ENCODE results near the gene PAK6.

PAK6 gene

GRCh38 chr15:40232625-40233070 lies 6.2 kb upstream of the PAK6 start:
- no peaks in the 10 kb centered on the region for H3K27me3 ChIP-seq (ENCODE audit: insufficient read depth, low read length)
- no peak overlapping the region for H3K27ac ChIP-seq (ENCODE audit: low read depth, low read length, poor library complexity, severe bottlenecking)
- peaks cover 42% of the 10 kb centered on the region for H3K36me3 ChIP-seq (ENCODE audit: insufficient read depth, low read length)
- H3K4me1 ChIP-seq (ENCODE audit: insufficient read depth, low read length, severe bottlenecking): peaks cover 10% of the 10 kb centered on the region
- TF ChIP-seq EZH2 (IDR thresholded peaks at IDR 0.05; ENCODE audit: borderline replicate concordance, low read length): no peak
- TF ChIP-seq, protein P1, sequence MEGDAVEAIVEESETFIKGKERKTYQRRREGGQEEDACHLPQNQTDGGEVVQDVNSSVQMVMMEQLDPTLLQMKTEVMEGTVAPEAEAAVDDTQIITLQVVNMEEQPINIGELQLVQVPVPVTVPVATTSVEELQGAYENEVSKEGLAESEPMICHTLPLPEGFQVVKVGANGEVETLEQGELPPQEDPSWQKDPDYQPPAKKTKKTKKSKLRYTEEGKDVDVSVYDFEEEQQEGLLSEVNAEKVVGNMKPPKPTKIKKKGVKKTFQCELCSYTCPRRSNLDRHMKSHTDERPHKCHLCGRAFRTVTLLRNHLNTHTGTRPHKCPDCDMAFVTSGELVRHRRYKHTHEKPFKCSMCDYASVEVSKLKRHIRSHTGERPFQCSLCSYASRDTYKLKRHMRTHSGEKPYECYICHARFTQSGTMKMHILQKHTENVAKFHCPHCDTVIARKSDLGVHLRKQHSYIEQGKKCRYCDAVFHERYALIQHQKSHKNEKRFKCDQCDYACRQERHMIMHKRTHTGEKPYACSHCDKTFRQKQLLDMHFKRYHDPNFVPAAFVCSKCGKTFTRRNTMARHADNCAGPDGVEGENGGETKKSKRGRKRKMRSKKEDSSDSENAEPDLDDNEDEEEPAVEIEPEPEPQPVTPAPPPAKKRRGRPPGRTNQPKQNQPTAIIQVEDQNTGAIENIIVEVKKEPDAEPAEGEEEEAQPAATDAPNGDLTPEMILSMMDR (IDR thresholded peaks at IDR 0.05; ENCODE audit: low read length): no peak
- H3K4me3 ChIP-seq (ENCODE audit: low read depth, low read length, poor library complexity, severe bottlenecking): no peak overlapping the region
- H3K4me2 ChIP-seq (ENCODE audit: low read length): no peak overlapping the region
- H4K20me1 ChIP-seq (ENCODE audit: insufficient read depth, low read length): no peaks in the 10 kb centered on the region
- 0 out of 2 replicates have a peak, but pooled peaks cover 4% of the 10 kb centered on the region for H3F3A ChIP-seq (ENCODE audit: insufficient read depth, low read length)
- H3K79me2 ChIP-seq (ENCODE audit: insufficient read depth, low read length): no peaks in the 10 kb centered on the region
- no peak overlapping the region for H2AFZ ChIP-seq (ENCODE audit: low read length)
- H3K9ac ChIP-seq (ENCODE audit: low read length): no peak overlapping the region
- no peaks in the 10 kb centered on the region for H3K9me3 ChIP-seq (ENCODE audit: low read length)
- H3K9me2 ChIP-seq (ENCODE audit: low read depth, low read length): no peaks in the 10 kb centered on the region

DNA sequence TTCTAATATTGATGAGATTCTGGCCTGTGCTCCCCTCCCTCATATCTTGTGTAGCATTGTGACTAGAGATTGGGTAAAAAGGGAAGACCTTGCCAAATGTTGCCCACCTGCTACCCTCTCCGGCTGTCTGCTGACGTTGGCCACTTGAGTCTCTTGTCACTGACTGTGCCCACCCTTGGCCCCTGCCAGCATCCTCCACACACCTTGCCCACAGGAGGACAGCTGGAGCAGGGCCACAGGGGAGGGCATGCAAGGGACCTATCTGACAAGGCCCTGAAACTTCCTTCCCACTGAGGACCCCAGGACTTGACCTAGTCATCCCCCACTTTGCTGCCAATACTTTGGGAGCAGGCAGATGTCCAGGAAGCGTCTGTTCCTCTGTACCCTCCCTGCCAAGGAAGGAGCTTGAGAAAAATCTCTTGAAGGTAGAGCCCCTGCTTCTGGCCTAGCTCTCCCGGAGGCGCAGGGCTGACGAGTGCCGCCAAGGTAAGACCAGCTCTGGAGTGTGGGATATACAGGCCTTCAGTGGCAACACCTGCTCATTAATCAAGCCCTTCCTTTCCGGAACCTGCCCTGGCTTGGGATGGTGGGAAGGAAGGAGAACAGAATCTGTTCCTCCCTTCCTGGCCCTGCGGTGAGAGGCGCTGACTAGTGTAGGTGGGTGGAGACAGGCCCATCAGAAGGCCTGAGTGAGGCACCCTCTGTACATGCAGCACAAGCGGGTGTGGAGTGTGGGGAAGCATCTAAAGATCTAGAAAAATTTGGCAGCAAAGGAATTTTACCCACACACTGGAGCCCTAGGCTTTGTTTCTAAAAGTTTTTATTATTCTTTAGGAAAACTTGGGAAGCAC lies 4.9 kb upstream of the PAK6 start:
- Histone ChIP-seq H3K36me3 (ENCODE audit: insufficient read depth, low read length) (peaks cover 29% of the 10 kb centered on the region), H3K4me2 (ENCODE audit: low read length) (no peak overlapping the region), H3K9me3 (ENCODE audit: low read length) (no peaks in the 10 kb centered on the region), H3K9ac (ENCODE audit: low read length) (no peak overlapping the region), H3K4me3 (ENCODE audit: low read depth, low read length, poor library complexity, severe bottlenecking) (no peak overlapping the region), H3K9me2 (ENCODE audit: low read depth, low read length) (no peaks in the 10 kb centered on the region), H3K79me2 (ENCODE audit: insufficient read depth, low read length) (no peaks in the 10 kb centered on the region), H3F3A (ENCODE audit: insufficient read depth, low read length) (0 out of 2 replicates have a peak, but pooled peaks cover 4% of the 10 kb centered on the region), H2AFZ (ENCODE audit: low read length) (no peak overlapping the region), H3K27me3 (ENCODE audit: insufficient read depth, low read length) (no peaks in the 10 kb centered on the region), H4K20me1 (ENCODE audit: insufficient read depth, low read length) (no peaks in the 10 kb centered on the region), H3K27ac (ENCODE audit: low read depth, low read length, poor library complexity, severe bottlenecking) (no peak overlapping the region), H3K4me1 (ENCODE audit: insufficient read depth, low read length, severe bottlenecking) (peaks cover 17% of the 10 kb centered on the region)
- TF ChIP-seq, protein P1 (IDR thresholded peaks at IDR 0.05; ENCODE audit: low read length): no peak
- TF ChIP-seq EZH2 (IDR thresholded peaks at IDR 0.05; ENCODE audit: borderline replicate concordance, low read length): no peak

DNA sequence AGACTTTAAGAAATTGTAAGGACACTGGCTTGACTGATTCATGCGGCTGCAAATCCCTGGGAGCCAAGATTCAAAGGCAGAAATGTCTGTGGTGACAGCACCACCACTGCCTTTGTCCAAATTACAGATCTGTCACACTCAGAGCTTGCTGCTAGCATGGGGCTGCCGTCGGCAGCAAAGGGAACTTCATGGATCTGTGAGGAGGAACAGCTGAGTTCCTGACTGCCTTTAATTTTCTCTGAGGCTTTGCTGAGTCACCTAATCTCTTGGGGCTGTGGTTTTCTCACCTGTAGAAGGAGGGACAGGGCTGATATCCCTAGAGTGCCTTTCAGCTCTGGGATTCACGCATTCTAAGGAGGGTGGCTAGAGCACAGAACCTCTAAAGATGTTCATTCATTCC lies 4.1 kb upstream of the PAK6 start:
- no peak overlapping the region for H3K9ac ChIP-seq (ENCODE audit: low read length)
- no peak overlapping the region for H3K4me2 ChIP-seq (ENCODE audit: low read length)
- H3K27ac ChIP-seq (ENCODE audit: low read depth, low read length, poor library complexity, severe bottlenecking): no peak overlapping the region
- no peak overlapping the region for H3K4me3 ChIP-seq (ENCODE audit: low read depth, low read length, poor library complexity, severe bottlenecking)
- H3K36me3 ChIP-seq (ENCODE audit: insufficient read depth, low read length): peaks cover 21% of the 10 kb centered on the region
- no peak overlapping the region for H2AFZ ChIP-seq (ENCODE audit: low read length)
- H3F3A ChIP-seq (ENCODE audit: insufficient read depth, low read length): 0 out of 2 replicates have a peak, but pooled peaks cover 4% of the 10 kb centered on the region
- peaks cover 23% of the 10 kb centered on the region for H3K4me1 ChIP-seq (ENCODE audit: insufficient read depth, low read length, severe bottlenecking)
- no peaks in the 10 kb centered on the region for H3K79me2 ChIP-seq (ENCODE audit: insufficient read depth, low read length)
- TF ChIP-seq, protein P1 (IDR thresholded peaks at IDR 0.05; ENCODE audit: low read length): no peak
- TF ChIP-seq EZH2 (IDR thresholded peaks at IDR 0.05; ENCODE audit: borderline replicate concordance, low read length): no peak
- H3K27me3 ChIP-seq (ENCODE audit: insufficient read depth, low read length): no peaks in the 10 kb centered on the region
- H3K9me2 ChIP-seq (ENCODE audit: low read depth, low read length): no peaks in the 10 kb centered on the region
- H4K20me1 ChIP-seq (ENCODE audit: insufficient read depth, low read length): no peaks in the 10 kb centered on the region
- H3K9me3 ChIP-seq (ENCODE audit: low read length): no peaks in the 10 kb centered on the region

Data from OCI-LY1 (cell line).